ENCODE results near the gene FOXB1.

FOXB1 gene

DNA sequence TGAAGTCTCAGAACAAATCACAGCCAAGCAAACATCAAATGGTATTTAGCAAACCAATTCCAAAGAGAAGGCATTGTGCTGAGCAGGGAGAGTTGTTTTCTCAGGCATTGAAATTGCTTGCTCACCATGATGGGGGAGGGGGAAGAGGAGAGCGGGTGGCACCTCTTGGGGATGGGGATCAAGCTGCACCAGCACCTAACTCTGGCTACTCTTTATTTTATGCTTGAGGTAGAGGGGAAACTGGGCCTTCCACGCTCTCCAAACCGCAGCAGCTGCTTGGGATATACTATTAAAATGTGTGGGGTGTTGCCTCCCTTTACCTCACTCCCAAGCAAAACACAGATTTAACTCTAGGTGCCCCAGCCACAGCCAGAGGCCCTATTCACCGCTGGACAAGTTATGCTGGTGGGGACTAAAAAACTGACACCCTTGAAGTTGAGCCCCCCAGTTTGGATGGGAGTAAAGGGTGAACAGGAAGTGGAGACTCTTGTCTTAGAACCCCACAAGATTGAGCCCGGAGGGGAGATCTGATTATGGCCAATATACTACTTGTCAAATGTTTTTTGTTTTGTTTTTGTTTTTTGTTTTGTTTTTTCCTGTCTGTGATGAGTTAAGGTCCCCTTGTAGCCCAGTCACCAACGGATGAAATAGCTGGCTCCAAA lies 5.0 kb upstream of the FOXB1 start:
- DNase-seq, result no peak

DNA sequence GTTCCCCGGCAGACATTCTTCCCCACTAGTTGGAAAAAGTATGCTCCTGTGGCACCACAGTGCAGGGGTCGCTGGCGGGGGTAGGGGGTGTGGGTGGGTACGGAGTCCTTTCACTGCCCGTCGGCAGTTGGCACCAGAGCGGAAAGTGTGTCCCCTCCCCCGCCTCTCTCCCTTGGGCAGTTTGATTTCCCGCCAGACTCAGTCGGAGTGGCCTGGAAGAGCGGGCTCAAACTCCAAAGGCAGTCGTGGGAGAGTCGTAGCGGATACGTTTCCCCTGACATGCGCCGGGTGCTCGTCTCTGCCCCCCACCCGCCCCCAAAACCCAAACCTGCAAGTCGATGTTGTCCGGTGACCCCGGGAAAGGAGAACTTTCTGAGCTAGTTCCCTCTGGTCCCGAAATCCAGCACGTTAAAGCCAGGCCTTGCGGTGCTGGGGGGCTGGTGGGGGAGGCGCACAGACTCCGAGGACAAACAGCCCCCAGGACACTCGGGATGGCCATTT lies 4.4 kb upstream of the FOXB1 start:
- DNase-seq, result no peak

DNA sequence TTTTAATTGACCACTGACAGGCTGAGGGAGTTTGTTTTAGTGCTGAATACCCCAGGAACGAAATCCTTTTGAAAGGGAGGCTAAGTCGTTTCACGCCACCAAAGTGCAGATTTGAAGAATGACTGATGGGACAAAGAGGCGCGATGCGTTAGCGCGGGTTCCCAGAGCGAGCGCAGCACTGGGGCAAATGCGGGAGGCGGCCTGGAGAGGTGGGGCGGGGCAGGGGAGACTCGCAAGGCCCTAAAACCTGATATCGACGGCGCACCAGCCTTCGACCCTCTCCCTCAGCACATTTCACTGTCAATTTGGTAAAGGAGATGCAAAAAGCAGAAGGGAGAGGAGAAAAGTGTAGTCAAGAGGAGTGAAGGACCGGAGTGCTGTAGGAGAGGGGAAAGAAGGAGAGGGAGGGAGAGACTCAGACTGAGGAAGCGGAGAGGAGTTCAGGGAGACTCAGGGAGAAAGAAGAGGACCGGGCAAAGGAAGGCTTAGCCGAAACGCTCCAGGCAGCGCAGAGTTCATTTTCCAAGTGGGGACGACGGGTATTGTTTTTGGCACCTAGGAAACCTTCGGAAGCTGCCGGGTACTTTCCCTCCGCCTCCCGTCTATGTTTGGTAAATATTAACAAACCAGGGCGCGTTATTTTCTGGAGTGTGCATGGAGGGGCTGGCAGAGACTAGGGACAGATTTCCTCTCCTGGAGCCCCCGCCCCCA lies 3.8 kb upstream of the FOXB1 start:
- DNase-seq, result no peak

DNA sequence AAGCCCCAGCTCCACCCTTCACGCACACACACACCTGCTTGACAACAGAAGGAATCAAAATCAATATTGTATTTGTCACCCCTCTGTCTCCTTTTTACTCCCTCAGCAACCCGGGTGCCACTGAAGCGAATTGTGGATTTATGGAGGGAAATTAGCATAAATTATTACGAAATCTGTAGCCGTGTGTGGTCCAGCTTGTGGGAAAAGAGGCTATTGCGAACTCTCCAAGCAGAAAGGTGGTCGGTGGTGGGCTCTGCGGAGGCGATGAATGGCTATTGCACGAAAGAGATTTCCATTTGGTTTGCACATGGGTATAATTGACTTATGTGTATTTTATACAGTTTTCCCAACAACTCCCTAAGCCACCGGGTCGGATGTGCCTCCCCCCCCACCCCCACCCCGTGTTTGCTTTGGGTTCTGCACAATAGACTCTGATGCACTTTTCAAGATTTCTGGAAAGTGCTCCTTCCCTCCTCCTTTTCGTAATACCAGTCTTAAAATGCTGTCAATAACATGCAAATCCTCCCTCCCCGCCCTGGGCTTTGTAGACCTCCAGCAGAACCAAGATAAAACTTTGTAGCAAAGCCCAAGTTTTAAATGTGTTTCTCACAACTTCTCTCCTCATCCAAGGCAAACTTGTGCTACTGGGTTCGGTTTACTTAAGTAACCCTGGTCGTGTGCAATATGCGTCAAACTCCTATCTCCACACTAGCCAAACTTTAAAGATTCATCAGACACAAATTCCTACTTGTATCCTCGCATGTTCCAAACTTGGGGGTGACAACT lies 3.1 kb upstream of the FOXB1 start:
- DNase-seq, result no peak

DNA sequence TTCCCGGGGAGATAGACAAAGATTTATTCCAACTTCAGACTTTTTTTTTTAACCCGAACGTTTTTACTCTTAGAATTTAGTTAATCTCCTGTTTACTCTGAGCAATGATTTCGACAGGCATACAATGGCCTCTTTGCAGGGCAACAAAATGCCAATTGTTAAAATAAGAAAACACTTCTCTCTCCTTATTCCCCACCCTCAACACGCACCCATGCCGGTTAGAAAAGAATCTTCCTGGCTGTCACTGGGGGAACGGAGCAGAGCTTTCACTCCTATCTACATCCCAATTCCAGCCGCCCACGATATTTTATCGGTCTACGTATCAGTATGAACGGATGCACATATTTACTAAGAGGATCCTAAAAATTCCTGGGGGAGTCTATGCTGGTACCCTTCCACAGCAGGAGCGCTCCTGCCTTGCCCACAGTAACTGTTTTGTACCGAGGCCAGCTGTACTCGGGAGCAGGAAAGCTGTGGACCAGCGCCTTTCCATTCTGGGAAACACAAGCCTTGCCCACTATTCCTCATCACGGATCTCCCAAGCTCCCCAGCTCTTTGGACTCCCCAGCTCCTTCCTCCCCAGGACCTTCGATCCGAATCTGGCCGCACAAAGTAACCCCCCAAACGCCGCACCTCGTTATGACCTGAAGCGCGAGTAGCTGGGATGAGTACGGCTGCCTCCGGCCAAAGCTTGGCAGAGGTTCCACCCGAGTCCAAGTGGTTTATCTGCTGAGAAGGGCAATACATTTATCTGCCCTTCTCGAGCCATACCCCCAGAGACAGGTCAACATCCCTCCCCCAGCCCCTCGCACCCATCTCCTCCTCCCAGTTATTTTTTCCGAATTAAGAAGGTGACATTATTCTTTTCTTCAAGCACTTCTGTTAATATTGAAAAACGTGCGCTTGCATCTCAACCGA lies 2.2 kb upstream of the FOXB1 start:
- no peak for DNase-seq

DNA sequence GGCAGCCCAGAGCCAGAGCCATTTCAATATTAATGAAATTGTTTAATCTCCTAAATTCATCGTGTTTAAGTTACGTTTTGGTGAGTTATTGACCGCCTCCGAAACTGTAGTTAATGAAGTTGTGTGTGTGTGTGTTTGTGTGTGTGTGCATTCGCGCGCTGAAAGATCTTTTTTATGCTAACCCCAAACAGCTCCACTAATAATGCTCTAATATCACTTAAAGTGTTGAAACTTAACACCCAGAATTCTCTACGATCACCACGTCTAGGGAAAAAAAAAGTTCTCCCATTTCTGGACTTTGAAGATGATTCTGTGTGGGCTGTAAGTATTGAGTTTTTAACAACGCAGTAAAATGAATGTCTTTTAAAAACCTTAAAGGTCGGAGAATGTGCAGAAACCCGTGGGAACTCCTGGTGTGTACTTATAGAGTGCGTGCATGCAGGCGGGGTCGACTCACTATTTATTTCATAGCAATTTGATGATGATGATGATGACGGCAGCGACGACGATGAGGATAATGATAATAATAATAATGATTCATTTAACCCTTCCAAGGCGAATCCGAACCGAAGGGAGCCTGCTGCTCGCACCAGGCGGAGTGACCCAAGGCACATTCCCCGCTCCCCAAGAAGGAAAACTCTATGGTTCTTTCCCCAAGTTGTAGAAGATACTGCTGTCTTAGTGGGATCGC lies 1.4 kb upstream of the FOXB1 start:
- DNase-seq, result no peak

DNA sequence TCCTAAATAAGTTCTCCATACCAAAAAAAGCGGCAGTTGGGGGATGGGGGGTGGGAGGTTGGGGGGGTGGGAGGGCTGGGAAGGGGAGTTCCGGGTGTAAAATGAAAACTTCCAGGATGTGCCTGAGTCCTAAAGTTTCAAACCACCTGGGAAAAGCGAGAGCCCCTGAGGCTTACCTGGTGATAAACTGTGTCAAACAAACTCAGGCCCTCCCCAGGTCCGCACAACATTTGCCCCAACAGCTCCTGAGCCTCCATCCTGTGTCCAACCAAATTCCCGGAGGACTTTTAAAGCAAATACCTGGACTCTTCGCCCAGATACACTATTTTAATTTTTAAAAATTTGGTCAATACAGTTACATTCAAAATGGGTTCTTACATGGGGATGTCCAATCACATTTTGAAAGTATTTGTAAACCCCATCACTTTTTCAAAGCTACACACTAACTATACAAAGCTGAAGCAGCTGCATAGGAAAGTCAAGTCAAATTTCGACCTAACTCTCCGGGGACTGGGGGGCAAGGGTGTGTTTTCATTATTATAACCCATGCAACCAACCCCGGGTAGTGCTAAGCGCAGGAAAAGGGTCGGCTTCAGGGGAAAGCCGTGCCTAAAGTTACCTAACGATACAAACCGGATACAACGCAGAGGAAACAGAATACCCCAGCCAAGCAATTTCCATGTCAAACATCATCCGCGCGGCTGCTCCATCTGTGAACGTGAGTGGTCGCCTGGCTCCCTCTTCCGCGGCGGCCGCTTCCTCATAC lies 685 bp upstream of the FOXB1 start:
- no peak for DNase-seq

DNA sequence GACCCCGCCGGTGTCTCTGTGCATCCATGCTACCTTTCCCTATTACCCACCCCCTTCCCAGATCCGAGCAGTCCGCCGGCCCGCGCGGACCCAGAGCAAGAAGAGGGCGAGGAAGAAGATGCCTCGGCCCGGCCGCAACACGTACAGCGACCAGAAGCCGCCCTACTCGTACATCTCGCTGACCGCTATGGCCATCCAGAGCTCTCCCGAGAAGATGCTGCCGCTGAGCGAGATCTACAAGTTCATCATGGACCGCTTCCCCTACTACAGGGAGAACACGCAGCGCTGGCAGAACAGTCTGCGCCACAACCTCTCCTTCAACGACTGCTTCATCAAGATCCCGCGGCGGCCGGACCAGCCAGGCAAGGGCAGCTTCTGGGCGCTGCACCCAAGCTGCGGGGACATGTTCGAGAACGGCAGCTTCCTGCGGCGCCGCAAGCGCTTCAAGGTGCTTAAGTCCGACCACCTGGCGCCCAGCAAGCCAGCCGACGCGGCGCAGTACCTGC lies 788 bp downstream of the FOXB1 start:
- no peak for DNase-seq

DNA sequence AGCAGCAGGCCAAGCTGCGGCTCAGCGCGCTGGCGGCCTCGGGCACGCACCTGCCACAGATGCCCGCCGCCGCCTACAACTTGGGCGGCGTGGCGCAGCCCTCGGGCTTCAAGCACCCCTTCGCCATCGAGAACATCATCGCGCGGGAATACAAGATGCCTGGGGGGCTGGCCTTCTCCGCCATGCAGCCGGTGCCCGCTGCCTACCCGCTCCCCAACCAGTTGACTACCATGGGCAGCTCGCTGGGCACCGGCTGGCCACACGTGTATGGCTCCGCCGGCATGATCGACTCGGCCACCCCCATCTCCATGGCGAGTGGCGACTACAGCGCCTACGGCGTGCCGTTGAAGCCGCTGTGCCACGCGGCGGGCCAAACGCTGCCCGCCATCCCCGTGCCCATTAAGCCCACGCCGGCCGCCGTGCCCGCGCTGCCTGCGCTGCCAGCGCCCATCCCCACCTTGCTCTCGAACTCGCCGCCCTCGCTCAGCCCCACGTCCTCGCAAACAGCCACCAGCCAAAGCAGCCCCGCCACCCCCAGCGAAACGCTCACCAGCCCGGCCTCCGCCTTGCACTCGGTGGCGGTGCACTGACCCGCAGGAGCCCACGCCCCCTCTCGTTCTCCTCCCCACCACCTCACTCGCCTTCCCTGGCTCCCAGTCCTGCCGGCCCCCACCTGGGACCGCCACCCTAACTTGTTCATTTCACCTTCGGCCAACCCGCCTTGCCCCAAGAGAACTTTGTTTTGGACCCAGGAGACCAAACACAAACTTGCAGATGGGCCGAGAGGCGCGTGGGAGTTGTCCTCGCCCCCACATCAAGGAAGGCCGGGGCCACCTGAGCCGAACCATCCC lies 1.5 kb downstream of the FOXB1 start:
- no peak for DNase-seq

DNA sequence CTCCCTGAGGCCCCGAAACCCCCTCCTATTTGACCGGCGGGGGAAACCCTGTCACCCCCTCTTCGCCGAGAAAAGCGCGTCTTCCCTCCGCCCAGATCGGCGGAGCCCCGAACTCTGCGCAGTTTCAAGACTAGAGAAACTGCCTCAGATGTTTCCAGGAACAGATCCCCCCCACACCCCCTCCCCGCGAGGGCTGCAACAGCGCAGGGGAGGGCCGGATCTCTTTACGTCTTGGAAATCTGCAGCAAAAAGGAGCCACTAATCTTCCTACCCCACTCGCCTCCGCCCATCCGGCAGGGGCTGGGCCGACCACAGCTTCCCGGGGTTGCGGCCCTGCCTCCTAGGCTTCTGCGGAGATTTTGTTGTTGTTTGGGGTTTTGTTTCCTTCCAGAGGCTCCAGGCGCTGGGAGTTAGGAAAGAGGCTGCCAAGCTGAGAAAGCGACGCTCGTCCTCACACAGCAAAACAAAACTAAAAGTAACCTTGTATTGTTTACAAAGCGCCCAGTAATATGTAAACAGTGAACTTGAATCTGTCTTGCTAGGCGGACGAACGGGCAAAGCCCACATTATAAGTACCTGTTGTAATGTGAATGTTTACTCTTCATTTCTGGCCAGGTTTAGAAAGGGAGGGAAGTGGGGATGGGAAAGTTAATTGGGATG lies 2.2 kb downstream of the FOXB1 start:
- no peak for DNase-seq

DNA sequence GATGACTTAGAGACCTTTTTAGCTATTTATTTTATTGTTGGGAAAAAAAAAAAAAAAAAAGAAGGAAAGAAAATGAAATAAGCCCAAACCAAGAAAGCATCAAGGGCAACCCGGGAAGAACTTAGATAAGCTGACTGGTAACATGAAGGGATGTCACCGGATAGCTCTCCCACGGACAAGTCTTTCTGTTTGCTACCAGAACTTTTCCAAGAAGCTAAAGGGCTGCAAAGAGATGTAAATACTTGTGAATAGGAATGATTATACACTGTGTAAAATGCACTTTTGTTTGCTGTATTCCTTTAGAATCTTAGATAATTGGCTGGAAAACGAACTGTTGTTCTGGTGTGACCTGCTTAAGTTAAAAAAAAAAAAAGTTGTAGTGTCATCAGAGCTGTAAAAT lies 2.8 kb downstream of the FOXB1 start:
- no peak for DNase-seq

DNA sequence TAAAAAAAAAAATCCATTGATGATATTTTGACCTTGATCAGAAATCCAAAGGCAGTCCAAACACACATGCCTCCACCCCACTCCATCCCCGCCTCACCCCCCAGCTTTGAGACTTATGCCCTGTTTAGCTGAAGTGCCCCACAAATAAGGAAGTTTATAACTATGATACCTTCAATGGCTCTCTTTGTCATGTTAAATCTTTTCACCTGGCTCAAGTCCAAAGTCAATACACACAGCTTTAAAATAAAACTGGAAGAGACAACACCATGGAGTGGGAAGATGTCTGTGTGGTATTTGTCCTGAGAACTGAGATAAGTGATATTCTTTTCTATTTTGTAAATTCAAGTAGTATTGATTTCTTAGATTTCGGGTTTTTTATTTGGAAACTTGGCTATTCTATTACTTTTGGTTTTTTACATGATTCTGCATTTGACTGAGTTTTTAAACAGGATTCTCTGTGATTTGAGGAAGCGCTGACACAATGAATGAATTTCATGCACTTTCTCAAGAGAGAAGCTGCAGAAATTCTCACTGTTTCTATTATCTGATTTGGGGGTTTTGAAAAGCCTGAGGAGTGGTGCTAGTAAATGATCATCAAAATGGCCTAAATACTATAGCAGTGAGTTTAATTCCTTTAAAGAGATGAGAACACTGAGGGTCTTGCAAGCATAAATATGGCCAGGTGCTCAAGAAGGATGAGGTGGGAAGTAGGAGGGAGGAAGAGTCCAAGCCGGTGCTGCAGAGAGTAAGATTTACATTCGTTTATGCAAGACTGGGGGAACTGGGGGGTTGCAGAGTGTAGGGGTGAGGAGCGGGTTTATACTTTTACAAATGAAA lies 5.2 kb downstream of the FOXB1 start:
- no peak for DNase-seq

DNA sequence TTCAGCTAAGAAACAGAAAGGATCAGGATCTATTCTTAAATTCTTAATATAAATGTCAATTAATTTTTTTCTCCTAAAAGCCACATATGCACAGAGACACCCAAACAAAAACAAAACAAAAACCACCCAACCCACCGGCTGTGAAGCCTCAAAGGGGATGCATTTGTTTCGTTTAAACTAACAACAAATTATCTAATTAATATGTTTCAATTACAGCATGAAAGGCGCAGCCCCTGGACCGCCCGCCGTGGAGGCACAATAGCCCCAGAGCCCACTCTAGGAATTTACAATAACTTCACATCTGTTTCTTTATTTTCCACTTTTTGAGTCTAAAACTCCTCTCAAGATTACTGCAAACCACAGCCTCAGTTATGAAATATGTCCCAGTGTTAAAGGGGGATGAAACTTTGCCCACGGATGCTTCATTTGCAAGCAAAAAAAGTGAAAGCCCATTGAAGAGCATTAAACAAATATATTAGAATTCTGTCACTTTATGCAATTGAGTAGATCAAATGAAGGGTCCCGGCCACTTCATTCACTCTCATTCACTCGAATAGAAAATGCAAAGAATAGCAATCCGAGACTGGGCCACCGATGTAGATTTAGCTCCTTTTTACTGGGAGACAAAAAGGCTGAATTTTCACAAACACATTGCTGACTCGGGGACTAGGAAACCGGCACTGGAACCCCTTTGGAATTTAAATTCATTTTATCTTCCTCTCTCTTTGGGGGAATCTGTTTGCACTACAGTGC lies 6.0 kb downstream of the FOXB1 start:
- DNase-seq, result no peak

DNA sequence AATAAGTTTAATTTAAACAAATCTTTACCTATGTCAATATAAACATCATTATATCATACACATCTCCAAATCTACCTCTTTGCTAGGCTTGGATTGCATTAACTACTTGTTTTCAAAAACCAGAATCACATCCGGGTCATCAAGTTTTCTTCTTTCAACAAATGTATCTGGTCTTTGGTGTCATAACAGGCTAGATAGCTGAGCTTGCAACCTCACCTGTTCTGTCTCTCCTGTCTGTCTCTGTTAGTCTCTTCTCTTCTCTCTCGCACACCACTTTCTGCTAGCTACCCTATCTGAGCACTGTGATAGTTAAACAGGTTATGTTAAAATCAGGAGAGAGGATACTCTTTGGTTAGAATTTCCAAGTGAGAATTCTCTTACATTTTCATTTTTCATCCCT lies 6.7 kb downstream of the FOXB1 start:
- DNase-seq, result no peak

DNA sequence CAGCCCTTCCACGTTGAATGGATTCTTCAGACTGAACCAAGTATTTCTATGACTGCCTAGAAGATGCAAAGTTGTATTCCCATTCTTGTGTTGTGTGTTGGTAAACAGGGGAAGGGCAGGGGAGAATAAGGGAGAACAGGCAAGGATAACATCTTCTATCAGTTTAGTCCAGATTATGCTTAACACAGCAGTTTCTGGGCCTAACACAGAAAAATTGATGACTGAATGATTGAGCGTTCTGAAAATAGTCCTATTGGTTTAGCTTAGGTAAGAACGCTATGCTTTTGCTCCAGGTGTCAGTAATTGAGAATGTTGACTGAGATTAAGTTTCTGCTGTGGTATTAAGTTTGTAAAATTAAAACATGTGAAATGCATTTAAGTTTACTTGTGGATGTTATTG lies 8.6 kb downstream of the FOXB1 start:
- DNase-seq, result no peak
